ENCODE results near the gene RABGAP1. TPM values are rescaled to one million over a fixed set of nuclear protein-coding genes. Genes with fewer than 3 reads are reported as not detected.

RABGAP1 gene
- total RNA-seq, 2 donors from 2014 or later = 41.9 to 49.7 TPM

GRCh38 chr9:123043081-123043939 is 102.5 kb downstream of the RABGAP1 start:
- H3K9me3 ChIP-seq (ENCODE audit: control insufficient read depth, low read length) = no peaks in the 10 kb centered on the region
- no peak overlapping the region for H3K4me3 ChIP-seq (ENCODE audit: low read length)
- TF ChIP-seq, protein P1, sequence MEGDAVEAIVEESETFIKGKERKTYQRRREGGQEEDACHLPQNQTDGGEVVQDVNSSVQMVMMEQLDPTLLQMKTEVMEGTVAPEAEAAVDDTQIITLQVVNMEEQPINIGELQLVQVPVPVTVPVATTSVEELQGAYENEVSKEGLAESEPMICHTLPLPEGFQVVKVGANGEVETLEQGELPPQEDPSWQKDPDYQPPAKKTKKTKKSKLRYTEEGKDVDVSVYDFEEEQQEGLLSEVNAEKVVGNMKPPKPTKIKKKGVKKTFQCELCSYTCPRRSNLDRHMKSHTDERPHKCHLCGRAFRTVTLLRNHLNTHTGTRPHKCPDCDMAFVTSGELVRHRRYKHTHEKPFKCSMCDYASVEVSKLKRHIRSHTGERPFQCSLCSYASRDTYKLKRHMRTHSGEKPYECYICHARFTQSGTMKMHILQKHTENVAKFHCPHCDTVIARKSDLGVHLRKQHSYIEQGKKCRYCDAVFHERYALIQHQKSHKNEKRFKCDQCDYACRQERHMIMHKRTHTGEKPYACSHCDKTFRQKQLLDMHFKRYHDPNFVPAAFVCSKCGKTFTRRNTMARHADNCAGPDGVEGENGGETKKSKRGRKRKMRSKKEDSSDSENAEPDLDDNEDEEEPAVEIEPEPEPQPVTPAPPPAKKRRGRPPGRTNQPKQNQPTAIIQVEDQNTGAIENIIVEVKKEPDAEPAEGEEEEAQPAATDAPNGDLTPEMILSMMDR (conservative IDR thresholded peaks at IDR 0.05) = no peak
- no peak overlapping the region for H3K9ac ChIP-seq (ENCODE audit: extremely low read depth, low read length, poor library complexity, severe bottlenecking)
- Mint-ChIP-seq H3K27ac (no peak overlapping the region), H3K9me3 (no peaks in the 10 kb centered on the region), H3K4me3 (no peak overlapping the region), H3K4me1 (no peaks in the 10 kb centered on the region), H3K36me3 (ENCODE audit: low read depth) (peaks cover 20% of the 10 kb centered on the region), H3K27me3 (ENCODE audit: insufficient read depth) (no peaks in the 10 kb centered on the region)
- no peak for DNase-seq
- no peak overlapping the region for H3K27ac ChIP-seq (ENCODE audit: low read depth, low read length)
- no peaks in the 10 kb centered on the region for H3K4me1 ChIP-seq (ENCODE audit: control insufficient read depth, insufficient read depth, low read length)
- no peaks in the 10 kb centered on the region for H3K27me3 ChIP-seq (ENCODE audit: control insufficient read depth, insufficient read depth, low read length, poor library complexity, severe bottlenecking)
- WGBS, 2 experiments (ENCODE audit: insufficient coverage in 1 of 2, insufficient read length in 1 of 2) = 96 to 97% methylated on average over 4 to 5 of the region's 5 CpGs
- peaks cover 27% of the 10 kb centered on the region for H3K36me3 ChIP-seq (ENCODE audit: control insufficient read depth, insufficient read depth, low read length)

DNA sequence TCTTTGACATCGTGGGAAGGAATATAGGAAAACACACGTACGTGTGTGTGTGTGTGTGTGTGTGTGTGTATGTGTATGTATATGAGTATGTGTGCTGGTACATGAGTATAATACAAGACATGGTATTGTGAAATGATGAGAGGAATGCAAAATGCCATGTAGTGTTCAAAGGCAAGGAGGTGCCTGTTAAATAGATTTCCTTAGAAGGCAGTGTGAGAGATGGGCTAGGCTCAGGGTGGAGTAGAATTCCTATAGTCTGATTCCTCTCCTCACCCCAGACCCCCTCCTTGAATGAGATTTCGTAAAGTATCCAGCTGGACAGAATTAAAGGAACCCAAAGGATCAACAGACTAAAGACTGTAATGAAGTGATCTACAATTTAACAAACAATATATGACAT is 103.8 kb downstream of the RABGAP1 start:
- Histone ChIP-seq H3K4me1 (ENCODE audit: control insufficient read depth, insufficient read depth, low read length) (no peaks in the 10 kb centered on the region), H3K9me3 (ENCODE audit: control insufficient read depth, low read length) (no peaks in the 10 kb centered on the region), H3K4me3 (ENCODE audit: low read length) (no peak overlapping the region), H3K27ac (ENCODE audit: low read depth, low read length) (no peak overlapping the region), H3K9ac (ENCODE audit: extremely low read depth, low read length, poor library complexity, severe bottlenecking) (no peak overlapping the region), H3K36me3 (ENCODE audit: control insufficient read depth, insufficient read depth, low read length) (peaks cover 30% of the 10 kb centered on the region), H3K27me3 (ENCODE audit: control insufficient read depth, insufficient read depth, low read length, poor library complexity, severe bottlenecking) (no peaks in the 10 kb centered on the region)
- DNase-seq = no peak
- H3K27me3 Mint-ChIP-seq (ENCODE audit: insufficient read depth) = no peaks in the 10 kb centered on the region
- peaks cover 21% of the 10 kb centered on the region for H3K36me3 Mint-ChIP-seq (ENCODE audit: low read depth)
- no peak overlapping the region for H3K27ac Mint-ChIP-seq
- TF ChIP-seq, protein P1 (conservative IDR thresholded peaks at IDR 0.05) = no peak
- no peaks in the 10 kb centered on the region for H3K4me1 Mint-ChIP-seq
- WGBS, 2 experiments (ENCODE audit: insufficient coverage in 1 of 2, insufficient read length in 1 of 2) = 90% methylated on average over 2 to 4 of the region's 4 CpGs
- H3K4me3 Mint-ChIP-seq = no peak overlapping the region
- H3K9me3 Mint-ChIP-seq = no peaks in the 10 kb centered on the region

DNA sequence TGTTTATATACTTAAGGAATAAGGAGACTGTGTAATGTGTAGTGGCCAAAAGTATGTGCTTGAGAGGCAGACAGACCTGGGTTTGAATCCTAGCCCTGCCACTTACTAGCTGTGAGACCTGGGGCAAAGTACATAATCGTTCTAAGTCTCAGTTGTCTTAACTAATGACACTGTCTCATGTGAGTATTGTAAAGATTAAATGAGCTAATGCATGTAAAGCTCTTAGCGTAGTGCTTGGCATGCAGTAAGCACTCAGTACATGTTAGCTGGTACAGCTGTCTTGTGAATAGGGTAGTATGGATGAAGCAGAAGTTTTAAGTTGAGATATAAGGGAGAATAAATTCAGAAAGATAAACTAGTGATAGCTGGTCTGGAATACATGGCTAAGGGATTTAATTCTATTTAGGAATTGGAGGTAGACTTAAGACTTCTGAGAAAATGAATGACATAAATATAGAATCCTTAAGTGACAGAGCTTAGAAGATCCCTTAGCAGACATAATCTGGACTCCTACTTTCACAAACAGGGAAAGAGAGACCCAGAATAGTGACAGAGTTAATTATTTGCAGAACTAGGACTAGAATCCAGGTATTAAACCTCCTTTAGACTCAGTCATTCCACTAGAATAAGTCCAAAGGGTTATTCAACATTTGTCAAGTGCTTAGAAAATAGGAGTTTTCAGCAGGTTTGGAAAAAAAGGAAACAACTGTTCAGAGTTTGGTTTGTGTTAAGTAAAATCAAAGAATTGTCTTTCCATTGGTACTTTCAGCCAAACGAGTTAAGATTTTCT is 105.8 kb downstream of the RABGAP1 start:
- WGBS, 2 experiments (ENCODE audit: insufficient coverage in 1 of 2, insufficient read length in 1 of 2) = 90 to 96% methylated on average over 2 to 3 of the region's 3 CpGs
- Histone ChIP-seq H3K27ac (ENCODE audit: low read depth, low read length) (no peak overlapping the region), H3K9me3 (ENCODE audit: control insufficient read depth, low read length) (no peaks in the 10 kb centered on the region), H3K4me1 (ENCODE audit: control insufficient read depth, insufficient read depth, low read length) (no peaks in the 10 kb centered on the region), H3K9ac (ENCODE audit: extremely low read depth, low read length, poor library complexity, severe bottlenecking) (no peak overlapping the region), H3K4me3 (ENCODE audit: low read length) (no peak overlapping the region), H3K27me3 (ENCODE audit: control insufficient read depth, insufficient read depth, low read length, poor library complexity, severe bottlenecking) (no peaks in the 10 kb centered on the region), H3K36me3 (ENCODE audit: control insufficient read depth, insufficient read depth, low read length) (peaks cover 30% of the 10 kb centered on the region)
- no peaks in the 10 kb centered on the region for H3K9me3 Mint-ChIP-seq
- H3K4me1 Mint-ChIP-seq = no peaks in the 10 kb centered on the region
- H3K27ac Mint-ChIP-seq = no peak overlapping the region
- TF ChIP-seq, protein P1 (conservative IDR thresholded peaks at IDR 0.05) = no peak
- no peak overlapping the region for H3K4me3 Mint-ChIP-seq
- peaks cover 30% of the 10 kb centered on the region for H3K36me3 Mint-ChIP-seq (ENCODE audit: low read depth)
- DNase-seq = no peak
- no peaks in the 10 kb centered on the region for H3K27me3 Mint-ChIP-seq (ENCODE audit: insufficient read depth)
